HepG2 (cell line): Measurements from ENCODE around the gene LMF2. TPM values are rescaled to one million over a fixed set of nuclear protein-coding genes. Genes with fewer than 3 reads are reported as not detected.
"Not testable (repeated sequence)": the region's sequence is repeated elsewhere in the genome, so short reads cannot be mapped to it uniquely, and the experiment has no call there.

Source experiments
- ATAC-seq: fragments of 200-7000 bp; cut with Tn5 transposase; 3 replicates; pipeline ENCODE4 v1.9.1; 2020; ENCODE audit warnings: mild to moderate bottlenecking, moderate library complexity
- BruUV-seq: library from RNA; stranded (reverse); fragments of 400-500 nt; replicated peaks from 2 replicates; lab custom pipeline; 2021; lab: Mats Ljungman, UMichigan
- CTCF ChIA-PET: fragments of 300-600 bp; formaldehyde crosslinking; extraction: SDS; loops from one replicate; lab custom pipeline; 2021; ENCODE audit warnings: low total read pairs, inconsistent platforms, low intra/inter-chr PET ratio; lab: Yijun Ruan, JAX
- POLR2A ChIA-PET: fragments of 350-600 bp; sonication (Branson Sonifier 250); formaldehyde crosslinking; loops from one replicate; lab custom pipeline; 2020; ENCODE audit warnings: antibody characterized with exemption, inconsistent platforms; lab: Yijun Ruan, JAX
- DNase-seq: peaks from one replicate; pipeline ENCODE4 v3.0.0-alpha.2; 2015; ENCODE audit warnings: low spot score
- FAIRE-seq: peaks from 3 replicates; lab custom pipeline; 2011; peaks lifted over from hg19 to GRCh38; lab: Jason Lieb, UNC
- H2AFZ ChIP-seq: one replicate; pipeline ENCODE4 v1.6.1; 2011; ENCODE audit warnings: low read length, inconsistent platforms
- H3K27ac ChIP-seq: fragments of 300-600 bp; 3 replicates; pipeline ENCODE4 v1.8.0; 2011; ENCODE audit warnings: mixed run types, mild to moderate bottlenecking, mixed read lengths, low read length, inconsistent platforms; ENCODE audit not compliant: insufficient read depth; ENCODE audit errors: extremely low read length
- H3K27me3 ChIP-seq, 2 experiments: fragments of 200-600 bp in 1 of 2; 2 replicates in 1 of 2; 3 replicates in 1 of 2; pipeline versions ENCODE4 v1.6.0 to v1.8.0; 2011; ENCODE audit warnings: low read length in 2 of 2, mild to moderate bottlenecking in 2 of 2, moderate library complexity in 2 of 2, inconsistent platforms in 1 of 2; ENCODE audit not compliant: insufficient read depth in 2 of 2, control insufficient read depth in 1 of 2
- H3K36me3 ChIP-seq, 2 experiments: fragments of 200-600 bp in 1 of 2; replicated peaks in 1 of 2; 2 replicates in 1 of 2; 3 replicates in 1 of 2; pipeline versions ENCODE4 v1.5.1 to v1.8.0; 2011; ENCODE audit warnings: low read length in 2 of 2, inconsistent platforms in 1 of 2; ENCODE audit not compliant: insufficient read depth in 2 of 2, control insufficient read depth in 1 of 2
- H3K4me1 ChIP-seq: 2 replicates; pipeline ENCODE4 v1.5.1; 2012; ENCODE audit warnings: low read length, inconsistent platforms; ENCODE audit not compliant: insufficient read depth
- H3K4me2 ChIP-seq: 2 replicates; pipeline ENCODE4 v1.6.0; 2011; ENCODE audit warnings: low read depth, low read length, inconsistent platforms
- H3K4me3 ChIP-seq, 3 experiments: fragments of 200-600 bp in 1 of 3; sonication (generic), shearing (Covaris generic) in 1 of 3; replicated peaks in 1 of 3; 2 replicates each; pipeline ENCODE4 v1.5.1; 2011 to 2016; ENCODE audit warnings: low read length in 3 of 3, inconsistent platforms in 2 of 3, low read depth in 2 of 3, mild to moderate bottlenecking in 2 of 3, control low read depth in 1 of 3, mixed read lengths in 1 of 3; ENCODE audit not compliant: insufficient read depth in 1 of 3
- H3K79me2 ChIP-seq: one replicate; pipeline ENCODE4 v1.6.1; 2011; ENCODE audit warnings: low read length, inconsistent platforms; ENCODE audit not compliant: insufficient read depth
- H3K9ac ChIP-seq: 2 replicates; pipeline ENCODE4 v1.6.0; 2011; ENCODE audit warnings: mild to moderate bottlenecking, low read depth, low read length, inconsistent platforms; ENCODE audit not compliant: insufficient read depth
- H3K9me3 ChIP-seq: 2 replicates; pipeline ENCODE4 v1.5.1; 2012; ENCODE audit warnings: mild to moderate bottlenecking, low read length
- H4K20me1 ChIP-seq: 2 replicates; pipeline ENCODE4 v1.6.0; 2011; ENCODE audit warnings: inconsistent platforms, mild to moderate bottlenecking, low read length, moderate library complexity; ENCODE audit not compliant: insufficient read depth
- AKAP8 ChIP-seq: sonication (generic); formaldehyde crosslinking; IDR thresholded peaks from 2 replicates; pipeline ENCODE4 v1.5.1; 2020; ENCODE audit warnings: mild to moderate bottlenecking, missing genetic modification reagents
- MAFF ChIP-seq: IDR thresholded peaks from 2 replicates; pipeline ENCODE4 v1.6.1; 2011; ENCODE audit warnings: low read depth, low read length, improper control_type of control experiment
- MAFK ChIP-seq, 2 experiments: IDR thresholded peaks in 1 of 2; conservative IDR thresholded peaks in 1 of 2; 2 replicates each; pipeline ENCODE4 v1.6.1; 2011; ENCODE audit warnings: improper control_type of control experiment in 2 of 2, low read length in 2 of 2
- PBX2 ChIP-seq: IDR thresholded peaks from 2 replicates; pipeline ENCODE4 v1.6.1; 2016; ENCODE audit warnings: control low read depth
- RAD51 ChIP-seq: fragments of 450-650 bp; IDR thresholded peaks from 2 replicates; pipeline ENCODE4 v1.6.1; 2016; ENCODE audit warnings: borderline replicate concordance
- WGBS: methylation state at CpG from one replicate; pipeline ENCODE4 v1.1.6; 2017; ENCODE audit warnings: low lambda C conversion rate; 5-methylcytosine and 5-hydroxymethylcytosine counted together
- in situ Hi-C: cut with HindIII; loops from 2 replicates; pipeline ENCODE4 v1.10.0; 2017; ENCODE audit warnings: low pct_unique_long_range_greater_than_20kb; ENCODE audit not compliant: extremely low pct_ligation_motif_present
- intact Hi-C: fragments of 100-400 bp; cut with micrococcal nuclease; formaldehyde crosslinking; loops from one replicate; pipeline ENCODE4 v1.10.0; 2022; ENCODE audit not compliant: unreplicated experiment
- polyA plus RNA-seq, 8 experiments: library from polyadenylated mRNA; depleted of rRNA in 3 of 8; stranded (reverse) in 7 of 8; unstranded in 1 of 8; fragments of >200 nt; fragmentation: Illumina TruSeq in 4 of 8; extraction: Trizol in 4 of 8; gene quantifications; 2 replicates each; pipeline versions ENCODE4 v1.2.1 to v1.2.3, GENCODE V29; 2011 to 2016; ENCODE audit warnings: low read depth in 4 of 8, missing spikeins in 1 of 8, mixed read lengths in 1 of 8; ENCODE audit not compliant: insufficient read depth in 1 of 8
- total RNA-seq, 5 experiments: library from RNA; depleted of rRNA; stranded (reverse); fragments of >200 nt; fragmentation: Illumina TruSeq; extraction: Trizol; gene quantifications; 2 replicates each; pipeline ENCODE4 v1.2.3, GENCODE V29; 2016; ENCODE audit warnings: low read depth in 1 of 5
- TF ChIP-seq, protein P1 (sequence below), 2 experiments: sonication (generic) in 1 of 2; formaldehyde crosslinking in 1 of 2; IDR thresholded peaks; 2 replicates each; pipeline versions ENCODE4 v1.5.1 to v1.6.1; 2011 to 2020; ENCODE audit warnings: borderline replicate concordance in 1 of 2, low read depth in 1 of 2, low read length in 1 of 2, mild to moderate bottlenecking in 1 of 2, missing genetic modification reagents in 1 of 2, moderate library complexity in 1 of 2
- TF ChIP-seq, protein P2 (sequence below): IDR thresholded peaks from 2 replicates; pipeline ENCODE4 v1.6.1; 2016; ENCODE audit warnings: mild to moderate bottlenecking

LMF2 gene
- total and polyA plus RNA-seq, 2 of the 13 experiments (the other 11 are each of a cell fraction or from before 2014, with no cell fraction given) = 23.3 to 30.6 TPM

DNA sequence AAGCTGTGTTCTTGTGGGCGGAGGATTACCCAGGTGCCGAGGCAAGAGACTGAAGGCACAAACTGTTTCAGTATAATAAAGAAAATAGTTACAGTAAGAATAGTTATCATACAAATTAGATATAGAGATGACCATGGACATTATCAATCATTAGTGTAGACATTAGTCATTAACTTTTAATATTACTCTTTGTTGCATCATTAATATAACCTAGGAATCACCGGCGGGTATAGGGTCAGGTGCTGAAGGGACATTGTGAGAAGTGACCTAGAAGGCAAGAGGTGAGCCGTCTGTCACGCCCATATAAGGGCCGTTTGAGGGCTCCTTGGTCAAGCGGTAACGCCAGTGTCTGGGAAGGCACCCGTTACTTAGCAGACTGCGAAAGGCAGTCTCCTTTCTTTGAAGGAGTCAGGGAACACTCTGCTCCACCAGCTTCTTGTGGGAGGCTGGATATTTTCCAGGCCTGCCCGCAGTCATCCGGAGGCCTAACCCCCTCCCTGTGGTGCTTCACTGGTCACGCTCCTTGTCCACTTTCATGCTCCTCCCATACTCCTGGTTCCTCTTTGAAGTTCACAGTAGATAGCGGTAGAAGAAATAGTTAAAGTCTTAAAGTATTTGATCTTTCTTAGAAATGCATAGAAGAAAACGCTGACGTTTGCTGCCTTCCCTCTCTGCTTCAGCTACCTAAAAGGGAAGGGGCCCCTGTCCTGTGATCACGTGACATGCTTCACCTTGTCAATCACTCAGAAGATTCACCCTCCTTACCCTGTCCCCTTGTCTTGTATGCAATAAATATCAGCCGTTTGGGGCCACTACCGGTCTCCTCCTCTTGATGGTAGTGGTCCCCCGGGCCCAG is 26.6 kb upstream of the LMF2 start:
- BruUV-seq, H3K9ac ChIP-seq, H3K36me3 ChIP-seq, H3K27ac ChIP-seq, H3K9me3 ChIP-seq, FAIRE-seq, H4K20me1 ChIP-seq, ATAC-seq, H2AFZ ChIP-seq, CTCF ChIA-PET, H3K79me2 ChIP-seq, intact Hi-C loops, H3K27me3 ChIP-seq, DNase-seq: not testable (repeated sequence)
- Histone ChIP-seq H3K4me2 (peak overlapping the region; percentile 84), H3K4me3 (peak overlapping the region in 1 of 3 experiments; percentile 10; a peak in 1 of 6 replicates), H3K4me1 (peaks cover 51% of the 10 kb centered on the region)
- 16% methylated on average over 15 of the region's 21 CpGs for WGBS
- POLR2A ChIA-PET = interaction anchor here (1.0 to 5.9 kb wide), 4 partner anchors 9 to 35 kb away, joined by 3 to 34 read pairs (median 8); partner anchors contain the start of genes KLHDC7B, SCO2 and SYCE3
- TF ChIP-seq RAD51 (peak; percentile 89), AKAP8 (peak; percentile 70), MAFF (0 out of 2 replicates have a peak, but pooled peaks have one; percentile 15), MAFK (conservative IDR thresholded peaks at IDR 0.05 in 1 of 2, IDR thresholded peaks at IDR 0.05 in 1 of 2; ENCODE audit: low read length in 2 of 2) (peak; percentile 37 to 54; a peak in 2 of 4 replicates), PBX2 (CRISPR knock-in tag) (peak; percentile 53)
- TF ChIP-seq, protein P1, sequence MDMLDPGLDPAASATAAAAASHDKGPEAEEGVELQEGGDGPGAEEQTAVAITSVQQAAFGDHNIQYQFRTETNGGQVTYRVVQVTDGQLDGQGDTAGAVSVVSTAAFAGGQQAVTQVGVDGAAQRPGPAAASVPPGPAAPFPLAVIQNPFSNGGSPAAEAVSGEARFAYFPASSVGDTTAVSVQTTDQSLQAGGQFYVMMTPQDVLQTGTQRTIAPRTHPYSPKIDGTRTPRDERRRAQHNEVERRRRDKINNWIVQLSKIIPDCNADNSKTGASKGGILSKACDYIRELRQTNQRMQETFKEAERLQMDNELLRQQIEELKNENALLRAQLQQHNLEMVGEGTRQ (IDR thresholded peaks at IDR 0.05; ENCODE audit: low read depth, low read length) = peak; percentile 79
- TF ChIP-seq, protein P1 (CRISPR knock-in tag; IDR thresholded peaks at IDR 0.05; ENCODE audit: borderline replicate concordance) = peak; percentile 39; the same call in 1 of the 2 replicates
- TF ChIP-seq, protein P2, sequence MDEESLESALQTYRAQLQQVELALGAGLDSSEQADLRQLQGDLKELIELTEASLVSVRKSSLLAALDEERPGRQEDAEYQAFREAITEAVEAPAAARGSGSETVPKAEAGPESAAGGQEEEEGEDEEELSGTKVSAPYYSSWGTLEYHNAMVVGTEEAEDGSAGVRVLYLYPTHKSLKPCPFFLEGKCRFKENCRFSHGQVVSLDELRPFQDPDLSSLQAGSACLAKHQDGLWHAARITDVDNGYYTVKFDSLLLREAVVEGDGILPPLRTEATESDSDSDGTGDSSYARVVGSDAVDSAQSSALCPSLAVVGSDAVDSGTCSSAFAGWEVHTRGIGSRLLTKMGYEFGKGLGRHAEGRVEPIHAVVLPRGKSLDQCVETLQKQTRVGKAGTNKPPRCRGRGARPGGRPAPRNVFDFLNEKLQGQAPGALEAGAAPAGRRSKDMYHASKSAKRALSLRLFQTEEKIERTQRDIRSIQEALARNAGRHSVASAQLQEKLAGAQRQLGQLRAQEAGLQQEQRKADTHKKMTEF = 0 out of 2 replicates have a peak, but pooled peaks have one; percentile 23
- in situ Hi-C loops = loop anchor here (5.0 kb wide), 1 partner anchor 33 kb away; no protein-coding TSS in a partner anchor
